Measurements from ENCODE around the gene CDC45. TPM values are rescaled to one million over a fixed set of nuclear protein-coding genes. Genes with fewer than 3 reads are reported as not detected.

The CDC45 gene
- polyA plus RNA-seq, 1 donor (not counting 4 experiments of a cell fraction or from before 2014, with no cell fraction given), result 22.7 TPM

DNA sequence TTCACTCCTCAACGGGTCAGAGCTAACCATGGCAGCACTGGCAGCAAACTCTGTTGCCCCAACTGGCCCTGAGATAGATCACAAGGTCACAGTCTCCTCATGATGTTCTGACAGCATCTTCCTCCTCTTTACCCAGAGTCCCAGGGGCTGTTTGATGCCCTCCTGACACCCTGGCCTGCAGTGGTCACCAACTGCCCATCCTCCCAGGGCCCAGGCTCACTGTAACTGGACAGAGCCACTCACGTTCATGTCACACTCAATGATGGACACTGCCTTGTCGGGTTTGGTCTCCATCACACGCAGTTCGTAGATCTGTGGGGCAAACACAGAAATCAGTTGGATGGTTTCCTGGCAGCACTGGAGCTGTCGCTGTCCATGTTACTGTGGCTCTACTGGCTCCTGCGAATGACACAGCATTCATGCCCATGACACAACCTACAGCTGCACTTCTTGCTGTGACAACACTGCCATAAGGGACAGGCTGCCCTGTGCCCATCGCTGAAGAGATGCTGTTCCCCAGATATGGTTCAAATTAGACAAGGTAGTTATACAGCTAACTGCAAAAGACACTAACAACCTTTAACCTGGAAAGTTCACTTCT lies 21.8 kb upstream of the CDC45 start:
- Histone ChIP-seq H3K79me2 (ENCODE audit: control insufficient read depth, insufficient read depth, low read length) (no peaks in the 10 kb centered on the region), H3K9ac (ENCODE audit: control insufficient read depth, extremely low read depth, insufficient read depth, low read length) (no peak overlapping the region), H2AFZ (ENCODE audit: control insufficient read depth, low read length) (no peak overlapping the region), H3K36me3 (ENCODE audit: control insufficient read depth in 2 of 2, extremely low read depth in 1 of 2, insufficient read depth in 2 of 2, low read length in 2 of 2) (peaks cover 33 to 41% of the 10 kb centered on the region in 2 experiments), H3K9me3 (ENCODE audit: control insufficient read depth, low read depth, low read length) (no peaks in the 10 kb centered on the region), H3K9me1 (ENCODE audit: control insufficient read depth, extremely low read depth, insufficient read depth, low read length) (no peaks in the 10 kb centered on the region), H3K27ac (ENCODE audit: control insufficient read depth, insufficient read depth, low read length) (no peak overlapping the region), H3K4me2 (ENCODE audit: control insufficient read depth, extremely low read depth, insufficient read depth, low read depth, low read length) (no peak overlapping the region), H4K20me1 (ENCODE audit: control insufficient read depth, extremely low read depth, insufficient read depth, low read length) (no peaks in the 10 kb centered on the region), H3K27me3 (ENCODE audit: control insufficient read depth, extremely low read depth, insufficient read depth, low read length) (no peaks in the 10 kb centered on the region), H3K4me3 (ENCODE audit: control insufficient read depth in 2 of 3, extremely low read depth in 1 of 3, insufficient read depth in 2 of 3, low read depth in 1 of 3, low read length in 3 of 3) (no peak overlapping the region), H3K4me1 (ENCODE audit: control insufficient read depth, extremely low read depth, insufficient read depth, low read length) (peaks cover 10% of the 10 kb centered on the region)
- dilution Hi-C loops (cut with MboI; ENCODE audit: extremely low pct_ligation_motif_present, low sequenced_read_pairs), result no loop called here
- FAIRE-seq (no peak), DNase-seq (ENCODE audit: low read depth, low spot score) (no peak)
- TF ChIP-seq EZH2 (IDR thresholded peaks at IDR 0.05; ENCODE audit: low read length), result no peak
- TF ChIP-seq, protein P1, sequence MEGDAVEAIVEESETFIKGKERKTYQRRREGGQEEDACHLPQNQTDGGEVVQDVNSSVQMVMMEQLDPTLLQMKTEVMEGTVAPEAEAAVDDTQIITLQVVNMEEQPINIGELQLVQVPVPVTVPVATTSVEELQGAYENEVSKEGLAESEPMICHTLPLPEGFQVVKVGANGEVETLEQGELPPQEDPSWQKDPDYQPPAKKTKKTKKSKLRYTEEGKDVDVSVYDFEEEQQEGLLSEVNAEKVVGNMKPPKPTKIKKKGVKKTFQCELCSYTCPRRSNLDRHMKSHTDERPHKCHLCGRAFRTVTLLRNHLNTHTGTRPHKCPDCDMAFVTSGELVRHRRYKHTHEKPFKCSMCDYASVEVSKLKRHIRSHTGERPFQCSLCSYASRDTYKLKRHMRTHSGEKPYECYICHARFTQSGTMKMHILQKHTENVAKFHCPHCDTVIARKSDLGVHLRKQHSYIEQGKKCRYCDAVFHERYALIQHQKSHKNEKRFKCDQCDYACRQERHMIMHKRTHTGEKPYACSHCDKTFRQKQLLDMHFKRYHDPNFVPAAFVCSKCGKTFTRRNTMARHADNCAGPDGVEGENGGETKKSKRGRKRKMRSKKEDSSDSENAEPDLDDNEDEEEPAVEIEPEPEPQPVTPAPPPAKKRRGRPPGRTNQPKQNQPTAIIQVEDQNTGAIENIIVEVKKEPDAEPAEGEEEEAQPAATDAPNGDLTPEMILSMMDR (optimal IDR thresholded peaks at IDR 0.05 in 1 of 3, IDR thresholded peaks at IDR 0.05 in 1 of 3, conservative IDR thresholded peaks at IDR 0.05 in 1 of 3; ENCODE audit: extremely low read depth in 1 of 3, insufficient read depth in 2 of 3, low read length in 3 of 3), result no peak

GRCh38 chr22:19460036-19460435 lies 19.7 kb upstream of the CDC45 start:
- H3K36me3 ChIP-seq (ENCODE audit: control insufficient read depth in 2 of 2, extremely low read depth in 1 of 2, insufficient read depth in 2 of 2, low read length in 2 of 2), result peaks cover 33% of the 10 kb centered on the region in 2 experiments
- DNase-seq (ENCODE audit: low read depth, low spot score), result no peak

More at GRCh38 chr22:19460036-19460435, 19.7 kb upstream of the CDC45 start:
- H3K79me2 ChIP-seq (ENCODE audit: control insufficient read depth, insufficient read depth, low read length), result no peaks in the 10 kb centered on the region
- H3K9me1 ChIP-seq (ENCODE audit: control insufficient read depth, extremely low read depth, insufficient read depth, low read length), result no peaks in the 10 kb centered on the region
- H2AFZ ChIP-seq (ENCODE audit: control insufficient read depth, low read length), result no peak overlapping the region
- FAIRE-seq, result no peak
- no peak overlapping the region for H3K27ac ChIP-seq (ENCODE audit: control insufficient read depth, insufficient read depth, low read length)
- H4K20me1 ChIP-seq (ENCODE audit: control insufficient read depth, extremely low read depth, insufficient read depth, low read length), result no peaks in the 10 kb centered on the region
- TF ChIP-seq, protein P1 (optimal IDR thresholded peaks at IDR 0.05 in 1 of 3, IDR thresholded peaks at IDR 0.05 in 1 of 3, conservative IDR thresholded peaks at IDR 0.05 in 1 of 3; ENCODE audit: extremely low read depth in 1 of 3, insufficient read depth in 2 of 3, low read length in 3 of 3), result no peak
- TF ChIP-seq EZH2 (IDR thresholded peaks at IDR 0.05; ENCODE audit: low read length), result no peak
- H3K4me3 ChIP-seq (ENCODE audit: control insufficient read depth in 2 of 3, extremely low read depth in 1 of 3, insufficient read depth in 2 of 3, low read depth in 1 of 3, low read length in 3 of 3), result no peak overlapping the region
- H3K4me2 ChIP-seq (ENCODE audit: control insufficient read depth, extremely low read depth, insufficient read depth, low read depth, low read length), result no peak overlapping the region
- dilution Hi-C loops (cut with MboI; ENCODE audit: extremely low pct_ligation_motif_present, low sequenced_read_pairs), result loop anchor here (10.0 kb wide), 1 partner anchor 65 kb away; the partner anchor contains the start of gene CLDN5
- no peak overlapping the region for H3K9ac ChIP-seq (ENCODE audit: control insufficient read depth, extremely low read depth, insufficient read depth, low read length)
- H3K27me3 ChIP-seq (ENCODE audit: control insufficient read depth, extremely low read depth, insufficient read depth, low read length), result no peaks in the 10 kb centered on the region
- no peaks in the 10 kb centered on the region for H3K9me3 ChIP-seq (ENCODE audit: control insufficient read depth, low read depth, low read length)
- peaks cover 10% of the 10 kb centered on the region for H3K4me1 ChIP-seq (ENCODE audit: control insufficient read depth, extremely low read depth, insufficient read depth, low read length)
